LNCaP clone FGC (cell line): Measurements from ENCODE around the gene ABHD5.

ENCODE experiments used
- DNase-seq: peaks from one replicate; pipeline ENCODE4 v3.0.0-alpha.2; 2011; ENCODE audit warnings: low read depth
- H3K4me3 ChIP-seq: 2 replicates; pipeline ENCODE4 v1.5.1; 2011; ENCODE audit warnings: mild to moderate bottlenecking, low read depth, low read length, control low read depth
- CTCF ChIP-seq: IDR thresholded peaks from 2 replicates; pipeline ENCODE4 v1.5.1; 2012; ENCODE audit warnings: mild to moderate bottlenecking; ENCODE audit not compliant: control insufficient read depth, insufficient read depth; ENCODE audit errors: extremely low read depth

Gene ABHD5

GRCh38 chr3:43732747-43733425 lies 42.1 kb downstream of the ABHD5 start:
- no peak for TF ChIP-seq CTCF
- H3K4me3 ChIP-seq, result no peak overlapping the region
- DNase-seq, result no peak

GRCh38 chr3:43733459-43734384 lies 43.0 kb downstream of the ABHD5 start:
- no peak overlapping the region for H3K4me3 ChIP-seq
- no peak for DNase-seq
- TF ChIP-seq CTCF, result no peak

- H3K4me3 ChIP-seq, result no peak overlapping the region
- TF ChIP-seq CTCF, result no peak
- DNase-seq, result no peak
Measured at GRCh38 chr3:43734685-43735084, 43.9 kb downstream of the ABHD5 start.

GRCh38 chr3:43735618-43736017 lies 44.9 kb downstream of the ABHD5 start:
- TF ChIP-seq CTCF, result no peak
- H3K4me3 ChIP-seq, result no peak overlapping the region
- DNase-seq, result no peak

GRCh38 chr3:43736558-43737440 lies 46.1 kb downstream of the ABHD5 start:
- H3K4me3 ChIP-seq, result no peak overlapping the region
- no peak for DNase-seq
- no peak for TF ChIP-seq CTCF

- peak; percentile 35 for DNase-seq
- no peak for TF ChIP-seq CTCF
- H3K4me3 ChIP-seq, result no peak overlapping the region
Measured at GRCh38 chr3:43738305-43738704, 47.6 kb downstream of the ABHD5 start.
